ENCODE measurements around the gene NETO2. TPM values are rescaled to one million over a fixed set of nuclear protein-coding genes. Genes with fewer than 3 reads are reported as not detected.

The NETO2 gene
- total RNA-seq, 1 experiment from 2014 or later, result 28.6 TPM

DNA sequence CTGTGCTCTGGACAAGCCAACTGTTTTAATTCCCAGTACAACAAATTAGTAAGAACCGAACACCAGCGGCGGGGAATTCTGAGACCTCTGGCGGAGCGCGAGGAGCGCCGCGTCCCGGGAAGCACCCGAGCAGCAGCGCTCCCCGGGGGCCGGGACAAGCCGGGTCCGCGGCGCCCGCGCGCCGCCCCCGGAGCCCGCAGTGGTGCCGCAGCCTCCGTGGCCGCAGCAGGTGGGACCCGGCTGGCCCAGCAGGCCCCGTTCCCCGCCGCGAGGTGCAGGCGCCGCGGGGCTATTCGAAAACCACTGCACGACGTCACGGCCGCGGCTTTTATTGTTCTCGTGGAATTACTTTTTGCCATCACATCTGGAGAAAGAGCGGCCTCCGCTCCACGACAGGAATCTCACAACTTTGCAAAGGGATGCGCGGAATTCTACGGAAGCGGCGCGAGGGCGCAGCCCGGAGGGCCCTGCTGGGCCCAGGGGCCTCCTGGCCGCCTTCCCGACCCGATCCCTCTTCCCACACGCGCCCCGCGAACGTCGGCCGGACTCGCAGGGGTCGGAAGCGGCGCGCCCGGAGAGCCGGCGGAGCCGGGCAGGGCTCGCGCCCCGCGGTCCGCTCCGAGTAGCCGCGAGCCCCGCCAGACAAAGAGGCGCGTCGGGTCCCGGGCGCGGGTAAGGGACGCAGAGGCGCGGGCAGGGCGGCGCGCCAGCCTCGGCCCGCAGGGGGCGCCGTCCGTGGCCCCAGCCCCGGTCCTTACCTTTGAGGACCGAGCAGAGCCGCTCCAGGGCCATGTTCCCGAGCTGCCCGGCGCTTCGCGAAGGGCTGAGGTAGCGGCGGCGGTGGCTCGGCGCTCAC, 696 bp downstream of the NETO2 start:
- Histone ChIP-seq H3K4me2 (ENCODE audit: insufficient read depth, insufficient read length, low read length) (peak overlapping the region; percentile 54), H3K56ac (ENCODE audit: insufficient read length, low read depth, low read length) (no peak overlapping the region), H3K14ac (ENCODE audit: insufficient read depth, low read length) (peak overlapping the region; percentile 89; the same call in 1 of the 2 replicates), H3K27ac (ENCODE audit: insufficient read length, low read depth, low read length) (no peak overlapping the region), H3K23me2 (ENCODE audit: insufficient read length, low read depth, low read length, poor library complexity, severe bottlenecking) (peaks cover 16% of the 10 kb centered on the region), H3K4ac (ENCODE audit: low read depth, low read length) (no peak overlapping the region), H3K79me1 (ENCODE audit: insufficient read depth, low read depth, low read length, poor library complexity, severe bottlenecking) (no peaks in the 10 kb centered on the region), H2AK5ac (ENCODE audit: insufficient read length, low read length) (no peak overlapping the region), H3K4me1 (ENCODE audit: insufficient read depth, low read length) (no peaks in the 10 kb centered on the region), H2BK12ac (ENCODE audit: insufficient read length, low read depth, low read length) (no peak overlapping the region), H3K79me2 (ENCODE audit: insufficient read depth, low read length) (peaks cover 1% of the 10 kb centered on the region; the same call in 1 of the 2 replicates), H2AFZ (ENCODE audit: low read length) (no peak overlapping the region), H2BK120ac (ENCODE audit: low read depth, low read length, poor library complexity, severe bottlenecking) (no peak overlapping the region), H3K23ac (ENCODE audit: insufficient read length, low read depth, low read length) (no peak overlapping the region), H2BK20ac (ENCODE audit: low read depth, low read length, poor library complexity, severe bottlenecking) (no peak overlapping the region), H3K9me3 (ENCODE audit: control insufficient read depth, low read depth, low read length) (no peaks in the 10 kb centered on the region), H4K91ac (ENCODE audit: insufficient read length, low read depth, low read length) (no peak overlapping the region), H2BK15ac (ENCODE audit: low read depth, low read length) (no peak overlapping the region), H3K27me3 (ENCODE audit: insufficient read depth, low read length) (peaks cover 3% of the 10 kb centered on the region; the same call in 1 of the 2 replicates), H3K9ac (ENCODE audit: extremely low read depth, insufficient read length, low read length) (peak overlapping the region; percentile 2), H2BK5ac (ENCODE audit: insufficient read length, low read length) (no peak overlapping the region), H4K8ac (replicated peaks; ENCODE audit: insufficient read length, low read depth, low read length) (no peak overlapping the region), H3T11ph (ENCODE audit: low read length) (no peak overlapping the region), H3K18ac (ENCODE audit: insufficient read length, low read depth, low read length) (no peak overlapping the region), H4K20me1 (ENCODE audit: control insufficient read depth, insufficient read depth, insufficient read length) (no peaks in the 10 kb centered on the region), H4K5ac (ENCODE audit: insufficient read length, low read depth, low read length) (no peak overlapping the region)
- H3K9me3 Mint-ChIP-seq, result peaks cover 0 to 3% of the 10 kb centered on the region in 2 experiments; a peak in 1 of 5 replicates
- TF ChIP-seq, protein P1, sequence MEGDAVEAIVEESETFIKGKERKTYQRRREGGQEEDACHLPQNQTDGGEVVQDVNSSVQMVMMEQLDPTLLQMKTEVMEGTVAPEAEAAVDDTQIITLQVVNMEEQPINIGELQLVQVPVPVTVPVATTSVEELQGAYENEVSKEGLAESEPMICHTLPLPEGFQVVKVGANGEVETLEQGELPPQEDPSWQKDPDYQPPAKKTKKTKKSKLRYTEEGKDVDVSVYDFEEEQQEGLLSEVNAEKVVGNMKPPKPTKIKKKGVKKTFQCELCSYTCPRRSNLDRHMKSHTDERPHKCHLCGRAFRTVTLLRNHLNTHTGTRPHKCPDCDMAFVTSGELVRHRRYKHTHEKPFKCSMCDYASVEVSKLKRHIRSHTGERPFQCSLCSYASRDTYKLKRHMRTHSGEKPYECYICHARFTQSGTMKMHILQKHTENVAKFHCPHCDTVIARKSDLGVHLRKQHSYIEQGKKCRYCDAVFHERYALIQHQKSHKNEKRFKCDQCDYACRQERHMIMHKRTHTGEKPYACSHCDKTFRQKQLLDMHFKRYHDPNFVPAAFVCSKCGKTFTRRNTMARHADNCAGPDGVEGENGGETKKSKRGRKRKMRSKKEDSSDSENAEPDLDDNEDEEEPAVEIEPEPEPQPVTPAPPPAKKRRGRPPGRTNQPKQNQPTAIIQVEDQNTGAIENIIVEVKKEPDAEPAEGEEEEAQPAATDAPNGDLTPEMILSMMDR (conservative IDR thresholded peaks at IDR 0.05), result peak; percentile 86
- H3K36me3 Mint-ChIP-seq (ENCODE audit: insufficient read depth in 1 of 3, low read depth in 3 of 3), result no peaks in the 10 kb centered on the region; a peak in 1 of 7 replicates
- H3K4me1 Mint-ChIP-seq, result peaks cover 21 to 30% of the 10 kb centered on the region in 2 experiments
- DNase-seq, result peak; percentile 82
- H3K27ac Mint-ChIP-seq, result no peak overlapping the region
- H3K27me3 Mint-ChIP-seq (ENCODE audit: low read depth), result peaks cover 35% of the 10 kb centered on the region
- H3K4me3 Mint-ChIP-seq, result peak overlapping the region; percentile 70 to 83
- WGBS (ENCODE audit: extremely low coverage, insufficient read length, low lambda C conversion rate), result no CpG with 5 or more reads among the region's 111 CpGs

Measured in H9 (cell line).